K562 (cell line): ENCODE measurements around the gene TFAP2A. TPM values are rescaled to one million over a fixed set of nuclear protein-coding genes. Genes with fewer than 3 reads are reported as not detected.

ENCODE experiments used
- ATAC-seq: fragments of 200-7000 bp; cut with Tn5 transposase; 3 replicates; pipeline ENCODE4 v1.9.1; 2020; ENCODE audit warnings: moderate library complexity
- BruUV-seq: library from RNA; stranded (reverse); fragments of 400-500 nt; replicated peaks from 2 replicates; lab custom pipeline; 2021; lab: Mats Ljungman, UMichigan
- CTCF ChIA-PET: fragments of 300-600 bp; formaldehyde crosslinking; extraction: SDS; loops from one replicate; lab custom pipeline; 2021; ENCODE audit warnings: low intra/inter-chr PET ratio; lab: Yijun Ruan, JAX
- POLR2A ChIA-PET: fragments of 300-600, 350-650 bp; sonication (Branson Sonifier 250); formaldehyde crosslinking; extraction: SDS; loops from one replicate; lab custom pipeline; 2021; ENCODE audit warnings: antibody characterized with exemption, inconsistent platforms; lab: Yijun Ruan, JAX
- DNase-seq, 4 experiments: peaks; one replicate each; pipeline versions ENCODE4 v3.0.0 to v3.0.0-alpha.2; 2011 to 2018; ENCODE audit warnings: low spot score in 3 of 4, mixed read lengths in 3 of 4; ENCODE audit errors: extremely low read depth in 1 of 4
- FAIRE-seq: peaks from 2 replicates; lab custom pipeline; 2011; peaks lifted over from hg19 to GRCh38; lab: Jason Lieb, UNC
- H2AFZ ChIP-seq: 2 replicates; pipeline ENCODE4 v1.6.0; 2011; ENCODE audit warnings: low read depth, low read length, control low read depth, inconsistent platforms
- H3K27ac ChIP-seq: fragments of 200-600 bp; 3 replicates; pipeline ENCODE4 v1.8.0; 2011; ENCODE audit warnings: low read depth, mild to moderate bottlenecking, control low read depth, inconsistent platforms, low read length, moderate library complexity, mixed read lengths; ENCODE audit errors: extremely low read depth
- H3K27me3 ChIP-seq, 2 experiments: fragments of 300-600 bp in 1 of 2; 2 replicates in 1 of 2; 3 replicates in 1 of 2; pipeline versions ENCODE4 v1.6.0 to v1.8.0; 2011; ENCODE audit warnings: inconsistent platforms in 2 of 2, low read length in 2 of 2, mild to moderate bottlenecking in 1 of 2, mixed read lengths in 1 of 2, moderate library complexity in 1 of 2; ENCODE audit not compliant: control insufficient read depth in 2 of 2, insufficient read depth in 2 of 2
- H3K36me3 ChIP-seq: fragments of 300-600 bp; 3 replicates; pipeline ENCODE4 v1.8.0; 2011; ENCODE audit warnings: mild to moderate bottlenecking, low read length, inconsistent platforms; ENCODE audit not compliant: control insufficient read depth, insufficient read depth
- H3K4me1 ChIP-seq, 2 experiments: fragments of 200-600 bp in 1 of 2; replicated peaks in 1 of 2; 2 replicates in 1 of 2; 3 replicates in 1 of 2; pipeline versions ENCODE4 v1.5.1 to v1.8.0; 2011; ENCODE audit warnings: inconsistent platforms in 2 of 2, low read length in 2 of 2, mild to moderate bottlenecking in 1 of 2, mixed read lengths in 1 of 2, moderate library complexity in 1 of 2; ENCODE audit not compliant: control insufficient read depth in 2 of 2, insufficient read depth in 2 of 2
- H3K4me2 ChIP-seq: 2 replicates; pipeline ENCODE4 v1.6.1; 2011; ENCODE audit warnings: low read length, control low read depth, inconsistent platforms, mixed read lengths; ENCODE audit not compliant: insufficient read depth
- H3K4me3 ChIP-seq: fragments of 200-600 bp; sonication (generic), shearing (Covaris generic); 2 replicates; pipeline ENCODE4 v1.5.1; 2016; ENCODE audit warnings: control low read depth, inconsistent platforms
- H3K79me2 ChIP-seq: fragments of 200-600 bp; 3 replicates; pipeline ENCODE4 v1.8.0; 2011; ENCODE audit warnings: low read length, inconsistent platforms; ENCODE audit not compliant: control insufficient read depth, insufficient read depth
- H3K9ac ChIP-seq, 2 experiments: 2 replicates each; pipeline versions ENCODE4 v1.6.0 to v1.6.1; 2011; ENCODE audit warnings: low read depth in 2 of 2, low read length in 2 of 2, control low read depth in 1 of 2, inconsistent platforms in 1 of 2, mild to moderate bottlenecking in 1 of 2, mixed read lengths in 1 of 2; ENCODE audit not compliant: insufficient read depth in 1 of 2
- H3K9me1 ChIP-seq: one replicate; pipeline ENCODE4 v1.6.0; 2011; ENCODE audit warnings: inconsistent platforms, mild to moderate bottlenecking, low read length, moderate library complexity; ENCODE audit not compliant: control insufficient read depth, insufficient read depth
- H3K9me3 ChIP-seq: replicated peaks from 2 replicates; pipeline ENCODE4 v1.5.1; 2011; ENCODE audit warnings: low read depth, low read length, inconsistent platforms; ENCODE audit not compliant: control insufficient read depth, insufficient read depth
- H4K20me1 ChIP-seq: replicated peaks from 2 replicates; pipeline ENCODE4 v1.6.1; 2011; ENCODE audit warnings: low read length, inconsistent platforms, mixed read lengths; ENCODE audit not compliant: control insufficient read depth, insufficient read depth
- C11orf30 ChIP-seq: fragments of 450-650 bp; IDR thresholded peaks from 2 replicates; pipeline ENCODE4 v1.6.1; 2016; ENCODE audit warnings: low read depth, mild to moderate bottlenecking
- DDX20 ChIP-seq: fragments of 450-650 bp; IDR thresholded peaks from 2 replicates; pipeline ENCODE4 v1.6.1; 2016; ENCODE audit warnings: missing genetic modification characterization, low read depth, mild to moderate bottlenecking, missing compliant biosample characterization, moderate library complexity
- MAFF ChIP-seq: IDR thresholded peaks from 2 replicates; pipeline ENCODE4 v1.6.1; 2012; ENCODE audit warnings: low read length, improper control_type of control experiment
- NR1H2 ChIP-seq: sonication (generic); formaldehyde crosslinking; IDR thresholded peaks from 2 replicates; pipeline ENCODE4 v1.4.0; 2020; ENCODE audit warnings: mild to moderate bottlenecking, missing genetic modification reagents
- PPARD ChIP-seq: fragments of 250-450 bp; sonication (Bioruptor Pico); IDR thresholded peaks from 2 replicates; pipeline ENCODE4 v1.8.0; 2022; ENCODE audit warnings: inconsistent platforms, mild to moderate bottlenecking, moderate library complexity
- PTTG1 ChIP-seq: fragments of 450-650 bp; IDR thresholded peaks from 2 replicates; pipeline ENCODE4 v1.6.1; 2016; ENCODE audit warnings: low read depth, mild to moderate bottlenecking, missing genetic modification characterization, missing compliant biosample characterization
- TEAD1 ChIP-seq, 2 experiments: fragments of 450-650 bp in 1 of 2; sonication (generic) in 1 of 2; formaldehyde crosslinking; IDR thresholded peaks; 2 replicates each; pipeline versions ENCODE4 v1.4.0 to v1.8.0; 2020 to 2022; ENCODE audit warnings: mild to moderate bottlenecking in 2 of 2, missing genetic modification reagents in 1 of 2
- U2AF2 ChIP-seq: fragments of 200-400 bp; formaldehyde crosslinking; optimal IDR thresholded peaks from 2 replicates; pipeline ENCODE3; 2017; ENCODE audit warnings: low read depth, mild to moderate bottlenecking, low read length
- XRCC4 ChIP-seq: IDR thresholded peaks from one replicate; pipeline ENCODE4 v1.6.1; 2011; ENCODE audit not compliant: insufficient read depth, insufficient read length; ENCODE audit errors: extremely low read depth
- ZFPM2 ChIP-seq: fragments of 250-450 bp; sonication (Bioruptor Pico); IDR thresholded peaks from 2 replicates; pipeline ENCODE4 v1.5.1; 2022; ENCODE audit warnings: mild to moderate bottlenecking
- ZNF316 ChIP-seq: fragments of 450-650 bp; IDR thresholded peaks from 2 replicates; pipeline ENCODE4 v1.6.1; 2016
- WGBS: fragments of 100-300 bp; shearing (Covaris generic); methylation state at CpG from one replicate; pipeline ENCODE4 v1.1.6; 2016; ENCODE audit warnings: low coverage, mixed read lengths; ENCODE audit not compliant: insufficient coverage; ENCODE audit errors: missing lambda C conversion rate; 5-methylcytosine and 5-hydroxymethylcytosine counted together
- in situ Hi-C: fragments of 300-500 bp; cut with MboI; formaldehyde crosslinking; loops from 4 replicates; pipeline ENCODE4 v1.15.0; 2018; ENCODE audit warnings: inconsistent platforms, mixed read lengths
- intact Hi-C: fragments of 100-400 bp; cut with micrococcal nuclease; formaldehyde crosslinking; loops from 2 replicates; pipeline ENCODE4 v1.14.2; 2022
- polyA plus RNA-seq, 8 experiments: library from polyadenylated mRNA; depleted of rRNA in 4 of 8; stranded (reverse) in 5 of 8; unstranded in 3 of 8; fragments of >200 nt; fragmentation: Nextera tagmentation in 2 of 8; fragmentation: Illumina TruSeq in 1 of 8; extraction: Ambion mirVana in 2 of 8; extraction: Trizol in 1 of 8; gene quantifications; 2 replicates each; pipeline versions ENCODE4 v1.2.1 to v1.2.3, GENCODE V29; 2011 to 2014; ENCODE audit warnings: inconsistent platforms in 1 of 8, missing spikeins in 1 of 8
- total RNA-seq, 7 experiments: library from RNA; depleted of rRNA in 6 of 7; stranded (reverse); fragments of >200 nt in 6 of 7; fragmentation: Illumina TruSeq in 2 of 7; extraction: Trizol in 2 of 7; gene quantifications; 2 replicates each; pipeline versions ENCODE4 v1.2.1 to v1.2.3, GENCODE V29; 2011 to 2021; ENCODE audit warnings: low replicate concordance in 1 of 7
- TF ChIP-seq, protein P1 (sequence below), 2 experiments: fragments of 200-800 bp in 1 of 2; sonication (Bioruptor generic) in 1 of 2; sonication (generic) in 1 of 2; formaldehyde crosslinking in 1 of 2; IDR thresholded peaks in 1 of 2; conservative IDR thresholded peaks in 1 of 2; 2 replicates each; pipeline versions ENCODE4 v1.5.0 to v1.6.1; 2016 to 2020; ENCODE audit warnings: missing compliant biosample characterization in 1 of 2, missing genetic modification characterization in 1 of 2, missing genetic modification reagents in 1 of 2
- TF ChIP-seq, protein P2 (sequence below): conservative IDR thresholded peaks from 2 replicates; pipeline ENCODE4 v1.6.1; 2011; ENCODE audit warnings: low read depth, mild to moderate bottlenecking, low read length; ENCODE audit not compliant: control insufficient read depth

The TFAP2A gene
- total and polyA plus RNA-seq, 9 of the 15 experiments (the other 6 are each of a cell fraction or from before 2014, with no cell fraction given) = 0.14 to 0.53 (median 0.19) TPM; not detected in 1

DNA sequence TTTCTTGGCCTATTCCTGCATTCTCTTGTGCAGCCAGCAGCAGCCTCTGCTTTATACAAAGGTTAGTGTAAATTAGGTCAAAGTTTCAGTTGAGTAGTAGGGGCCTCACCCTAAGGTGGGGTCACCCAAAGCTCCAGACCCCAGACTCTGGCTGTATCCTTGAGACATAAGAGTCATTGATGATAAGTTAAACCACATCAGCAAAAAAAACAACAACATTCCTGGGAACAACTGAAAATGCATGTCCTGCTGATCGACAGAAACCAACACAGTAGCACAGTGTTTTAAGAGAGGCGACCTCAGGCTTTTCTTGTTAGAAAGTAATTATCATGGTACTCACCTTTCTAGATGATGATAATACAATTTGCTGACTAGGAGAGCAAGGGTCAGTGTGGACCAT, 52.6 kb downstream of the TFAP2A start:
- Histone ChIP-seq H3K9me1 (no peaks in the 10 kb centered on the region), H3K79me2 (no peaks in the 10 kb centered on the region), H3K36me3 (no peaks in the 10 kb centered on the region), H3K27me3 (no peaks in the 10 kb centered on the region), H4K20me1 (no peaks in the 10 kb centered on the region), H2AFZ (no peak overlapping the region), H3K9ac (no peak overlapping the region), H3K27ac (no peak overlapping the region), H3K4me2 (no peak overlapping the region), H3K4me1 (no peaks in the 10 kb centered on the region), H3K4me3 (no peak overlapping the region), H3K9me3 (no peaks in the 10 kb centered on the region)
- FAIRE-seq (no peak), ATAC-seq (no peak), DNase-seq (no peak)
- in situ Hi-C loops = no loop called here
- intact Hi-C loops = no loop called here
- no TSS peak for BruUV-seq
- 8% methylated on average over 2 of the region's 2 CpGs for WGBS
- TF ChIP-seq C11orf30 = peak; percentile 68
- no peak for TF ChIP-seq DDX20 (tag)
- 0 out of 2 replicates have a peak, but pooled peaks have one; percentile 17 for TF ChIP-seq MAFF
- TF ChIP-seq TEAD1 (CRISPR knock-in tag; IDR thresholded peaks at IDR 0.05) = no peak
- TF ChIP-seq ZNF316 = peak; percentile 69
- ChIA-PET POLR2A (interaction anchor here (1.3 kb wide), 1 partner anchor 8 kb away, joined by 4 read pairs; no protein-coding TSS in a partner anchor), CTCF (no interaction called here)

DNA sequence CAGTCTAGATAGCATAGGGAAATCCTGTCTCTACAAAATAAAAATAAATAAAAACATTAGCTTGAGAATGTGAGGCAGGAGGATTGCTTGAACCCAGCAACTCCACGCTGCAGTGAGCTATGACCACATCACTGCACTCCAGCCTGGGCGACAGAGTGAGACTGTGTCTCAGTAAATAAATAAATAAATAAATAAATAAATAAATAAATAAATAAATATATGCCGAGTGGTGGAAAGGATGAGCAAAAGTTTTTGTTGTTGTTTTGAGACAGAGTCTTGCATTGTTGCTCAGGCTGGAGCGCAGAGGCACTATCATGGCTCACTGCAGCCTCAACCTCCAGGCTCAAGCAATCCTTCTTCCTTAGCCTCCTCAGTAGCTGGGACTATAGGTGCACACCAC, 53.4 kb downstream of the TFAP2A start:
- no peak for FAIRE-seq
- Histone ChIP-seq H3K9me1 (no peaks in the 10 kb centered on the region), H3K36me3 (no peaks in the 10 kb centered on the region), H3K27ac (no peak overlapping the region), H3K27me3 (no peaks in the 10 kb centered on the region), H3K4me2 (no peak overlapping the region), H4K20me1 (no peaks in the 10 kb centered on the region), H3K9me3 (no peaks in the 10 kb centered on the region), H3K9ac (no peak overlapping the region), H3K79me2 (no peaks in the 10 kb centered on the region), H2AFZ (no peak overlapping the region), H3K4me3 (no peak overlapping the region), H3K4me1 (no peaks in the 10 kb centered on the region)
- 33% methylated on average over 4 of the region's 4 CpGs for WGBS
- intact Hi-C loops = no loop called here
- BruUV-seq = no TSS peak
- DNase-seq = no peak
- in situ Hi-C loops = no loop called here
- ATAC-seq = no peak
- CTCF ChIA-PET = no interaction called here
- POLR2A ChIA-PET = no interaction called here
- TF ChIP-seq XRCC4 (no peak), U2AF2 (no peak), DDX20 (tag) (no peak), PTTG1 (tag) (no peak), PPARD (CRISPR knock-in tag) (no peak), ZFPM2 (no peak), NR1H2 (CRISPR knock-in tag) (no peak)
- TF ChIP-seq, protein P1, sequence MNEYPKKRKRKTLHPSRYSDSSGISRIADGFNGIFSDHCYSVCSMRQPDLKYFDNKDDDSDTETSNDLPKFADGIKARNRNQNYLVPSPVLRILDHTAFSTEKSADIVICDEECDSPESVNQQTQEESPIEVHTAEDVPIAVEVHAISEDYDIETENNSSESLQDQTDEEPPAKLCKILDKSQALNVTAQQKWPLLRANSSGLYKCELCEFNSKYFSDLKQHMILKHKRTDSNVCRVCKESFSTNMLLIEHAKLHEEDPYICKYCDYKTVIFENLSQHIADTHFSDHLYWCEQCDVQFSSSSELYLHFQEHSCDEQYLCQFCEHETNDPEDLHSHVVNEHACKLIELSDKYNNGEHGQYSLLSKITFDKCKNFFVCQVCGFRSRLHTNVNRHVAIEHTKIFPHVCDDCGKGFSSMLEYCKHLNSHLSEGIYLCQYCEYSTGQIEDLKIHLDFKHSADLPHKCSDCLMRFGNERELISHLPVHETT (CRISPR knock-in tag; conservative IDR thresholded peaks at IDR 0.05 in 1 of 2, IDR thresholded peaks at IDR 0.05 in 1 of 2) = no peak
- TF ChIP-seq, protein P2, sequence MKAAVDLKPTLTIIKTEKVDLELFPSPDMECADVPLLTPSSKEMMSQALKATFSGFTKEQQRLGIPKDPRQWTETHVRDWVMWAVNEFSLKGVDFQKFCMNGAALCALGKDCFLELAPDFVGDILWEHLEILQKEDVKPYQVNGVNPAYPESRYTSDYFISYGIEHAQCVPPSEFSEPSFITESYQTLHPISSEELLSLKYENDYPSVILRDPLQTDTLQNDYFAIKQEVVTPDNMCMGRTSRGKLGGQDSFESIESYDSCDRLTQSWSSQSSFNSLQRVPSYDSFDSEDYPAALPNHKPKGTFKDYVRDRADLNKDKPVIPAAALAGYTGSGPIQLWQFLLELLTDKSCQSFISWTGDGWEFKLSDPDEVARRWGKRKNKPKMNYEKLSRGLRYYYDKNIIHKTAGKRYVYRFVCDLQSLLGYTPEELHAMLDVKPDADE = no peak
